Measurements from ENCODE around the gene TROAP. TPM values are rescaled to one million over a fixed set of nuclear protein-coding genes. Genes with fewer than 3 reads are reported as not detected.
"Not testable (repeated sequence)": the region's sequence is repeated elsewhere in the genome, so short reads cannot be mapped to it uniquely, and the experiment has no call there.

Gene TROAP
- total RNA-seq, 1 experiment from 2014 or later = 39.8 TPM

- DNase-seq (ENCODE audit: low spot score) = peak; percentile 88
These were observed 43.8 kb downstream of the TROAP start for GRCh38 chr12:49366652-49367380.

DNA sequence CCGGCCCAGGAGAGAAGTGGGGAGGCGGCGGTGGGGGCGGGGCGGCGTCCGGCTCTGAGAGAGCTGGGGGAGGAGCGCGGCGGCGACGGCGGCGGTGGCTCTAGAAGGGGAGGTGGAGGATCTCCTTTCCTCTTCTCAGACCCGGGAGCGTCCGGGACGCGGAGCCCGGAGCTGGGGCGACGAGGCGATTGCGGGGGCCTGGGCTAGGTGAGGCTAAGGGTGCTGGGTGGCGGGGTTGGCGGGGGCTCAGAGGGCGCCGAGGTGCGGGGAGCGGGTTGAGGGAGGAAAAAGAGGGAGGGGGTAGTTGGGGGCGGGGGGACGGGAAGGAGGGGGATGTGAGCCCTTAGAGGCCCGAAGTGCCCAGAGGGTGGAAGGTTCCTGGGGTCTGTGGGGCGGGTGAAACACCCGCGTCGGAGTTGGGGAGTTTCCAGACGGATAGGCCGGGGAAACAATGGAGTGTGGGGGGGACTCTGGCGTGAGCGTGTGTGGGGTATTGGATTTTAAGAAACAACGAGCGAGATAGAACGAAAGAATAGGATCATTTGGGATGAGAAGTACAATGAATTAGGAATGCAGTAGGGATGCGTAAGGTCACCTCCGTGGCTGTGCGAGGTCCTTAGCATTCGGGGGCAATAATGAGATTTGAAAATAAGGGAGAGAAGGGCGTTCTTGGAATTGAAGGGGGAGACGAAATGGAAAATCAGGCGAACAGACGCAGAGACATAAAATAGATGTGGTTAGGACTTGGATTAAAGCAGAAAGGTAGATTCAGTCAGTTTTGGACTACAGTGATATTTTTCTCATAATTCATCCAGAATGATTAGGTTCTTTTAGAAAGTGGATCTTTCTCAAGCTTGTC lies 44.6 kb downstream of the TROAP start, which contains the start of gene SPATS2:
Gene SPATS2 (plus strand): TSS at position 82 of the 859 bp plus-strand sequence. CDS start 93,551 bp downstream, outside the sequence.
- no peak for DNase-seq (ENCODE audit: low spot score)

- DNase-seq (ENCODE audit: low spot score) = no peak
These were observed 45.2 kb downstream of the TROAP start for GRCh38 chr12:49368240-49368600.

GRCh38 chr12:49369411-49370145 lies 46.5 kb downstream of the TROAP start:
- peak; percentile 40 for DNase-seq (ENCODE audit: low spot score)

DNA sequence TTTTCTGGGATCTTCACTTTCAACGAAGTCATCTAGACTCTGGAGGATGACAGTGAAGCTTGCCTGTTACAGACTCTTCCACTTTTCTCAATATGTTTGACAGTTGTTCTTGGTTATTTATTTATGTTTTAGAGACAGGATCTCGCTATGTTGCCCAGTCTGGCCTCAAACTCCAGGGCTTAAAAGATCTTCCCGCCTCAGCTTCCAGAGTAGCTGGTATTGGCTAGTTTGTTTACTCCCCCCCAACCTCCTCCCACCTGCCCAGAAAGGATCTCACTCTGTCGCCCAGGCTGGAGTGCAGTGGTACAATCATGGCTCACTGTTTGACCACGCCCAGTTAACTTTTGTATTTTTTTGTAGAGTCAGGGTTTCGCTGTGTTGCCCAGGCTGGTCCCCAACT lies 47.5 kb downstream of the TROAP start:
- DNase-seq (ENCODE audit: low spot score) = no peak

DNA sequence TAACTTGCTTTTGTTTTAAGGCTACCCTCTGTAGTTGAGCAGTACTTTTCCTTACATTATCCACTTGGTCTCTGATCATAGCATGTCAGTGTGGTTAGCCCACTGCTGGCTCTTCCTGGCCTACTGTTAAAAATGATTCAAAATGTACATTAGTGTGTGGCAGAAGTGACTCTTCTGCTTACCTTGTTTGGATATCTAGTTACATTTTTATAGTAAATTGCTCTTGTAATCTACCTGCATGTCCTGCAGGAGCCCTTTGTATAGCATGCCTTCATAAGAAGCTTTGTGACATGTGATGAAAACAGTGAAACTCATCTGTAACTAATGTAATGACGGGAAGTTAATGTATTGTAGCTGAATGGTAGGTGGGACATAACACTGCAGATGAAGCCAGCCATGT lies 52.4 kb downstream of the TROAP start:
- DNase-seq (ENCODE audit: low spot score) = no peak

- no peak for DNase-seq (ENCODE audit: low spot score)
These were observed 54.3 kb downstream of the TROAP start for GRCh38 chr12:49377386-49377785.

GRCh38 chr12:49380184-49380583 lies 57.1 kb downstream of the TROAP start:
- not testable (repeated sequence) for DNase-seq (ENCODE audit: low spot score)

Other genes starting within 250 kb of the TROAP start
- 0.02 TPM in 1 of 2 replicates, not detected in the other for gene DHH, start 228.5 kb upstream of the TROAP start, total RNA-seq (2014; rRNA removed; shearing (Covaris generic))
- gene LMBR1L, start 212.4 kb upstream of the TROAP start, total RNA-seq (2014; rRNA removed; shearing (Covaris generic)) = 10.6 and 27.3 TPM in 2 replicates
- gene TUBA1B, start 191.9 kb upstream of the TROAP start, total RNA-seq (2014; rRNA removed; shearing (Covaris generic)) = 3,840 and 4,099 TPM in 2 replicates
- gene TUBA1A, start 134.2 kb upstream of the TROAP start, total RNA-seq (2014; rRNA removed; shearing (Covaris generic)) = 403 and 523 TPM in 2 replicates
- gene TUBA1C, start 58.2 kb upstream of the TROAP start, total RNA-seq (2014; rRNA removed; shearing (Covaris generic)) = 1,223 and 1,559 TPM in 2 replicates
- 0.10 TPM in 1 of 2 replicates, not detected in the other for gene PRPH, start 28.1 kb upstream of the TROAP start, total RNA-seq (2014; rRNA removed; shearing (Covaris generic))
- gene C1QL4, start 13.9 kb downstream of the TROAP start, total RNA-seq (2014; rRNA removed; shearing (Covaris generic)) = 2.6 and 3.8 TPM in 2 replicates
- 14.3 TPM in 2 replicates for gene DNAJC22, start 23.6 kb downstream of the TROAP start, total RNA-seq (2014; rRNA removed; shearing (Covaris generic))
- 24.4 and 34.1 TPM in 2 replicates for gene SPATS2, start 44.2 kb downstream of the TROAP start, total RNA-seq (2014; rRNA removed; shearing (Covaris generic))
- gene KCNH3, start 215.8 kb downstream of the TROAP start, total RNA-seq (2014; rRNA removed; shearing (Covaris generic)) = 0.70 and 1.6 TPM in 2 replicates
- gene MCRS1, start 244.9 kb downstream of the TROAP start, total RNA-seq (2014; rRNA removed; shearing (Covaris generic)) = 71.7 and 77.8 TPM in 2 replicates